PFSK-1 (cell line): Measurements from ENCODE around the gene RHBG.

ENCODE experiments used
- POLR2AphosphoS5 ChIP-seq: IDR thresholded peaks from 2 replicates; pipeline ENCODE4 v1.6.1; 2012; ENCODE audit warnings: low read depth, mild to moderate bottlenecking, control low read depth, low read length, moderate library complexity
- TF ChIP-seq, protein P1 (sequence below), 2 experiments: IDR thresholded peaks; 2 replicates each; pipeline versions ENCODE4 v1.6.1 to v1.8.0; 2011 to 2012; ENCODE audit warnings: low read depth in 2 of 2, low read length in 2 of 2, control low read depth in 1 of 2, inconsistent platforms in 1 of 2, mild to moderate bottlenecking in 1 of 2, moderate library complexity in 1 of 2; ENCODE audit not compliant: insufficient read depth in 1 of 2

- TF ChIP-seq POLR2AphosphoS5: no peak
- TF ChIP-seq, protein P1, sequence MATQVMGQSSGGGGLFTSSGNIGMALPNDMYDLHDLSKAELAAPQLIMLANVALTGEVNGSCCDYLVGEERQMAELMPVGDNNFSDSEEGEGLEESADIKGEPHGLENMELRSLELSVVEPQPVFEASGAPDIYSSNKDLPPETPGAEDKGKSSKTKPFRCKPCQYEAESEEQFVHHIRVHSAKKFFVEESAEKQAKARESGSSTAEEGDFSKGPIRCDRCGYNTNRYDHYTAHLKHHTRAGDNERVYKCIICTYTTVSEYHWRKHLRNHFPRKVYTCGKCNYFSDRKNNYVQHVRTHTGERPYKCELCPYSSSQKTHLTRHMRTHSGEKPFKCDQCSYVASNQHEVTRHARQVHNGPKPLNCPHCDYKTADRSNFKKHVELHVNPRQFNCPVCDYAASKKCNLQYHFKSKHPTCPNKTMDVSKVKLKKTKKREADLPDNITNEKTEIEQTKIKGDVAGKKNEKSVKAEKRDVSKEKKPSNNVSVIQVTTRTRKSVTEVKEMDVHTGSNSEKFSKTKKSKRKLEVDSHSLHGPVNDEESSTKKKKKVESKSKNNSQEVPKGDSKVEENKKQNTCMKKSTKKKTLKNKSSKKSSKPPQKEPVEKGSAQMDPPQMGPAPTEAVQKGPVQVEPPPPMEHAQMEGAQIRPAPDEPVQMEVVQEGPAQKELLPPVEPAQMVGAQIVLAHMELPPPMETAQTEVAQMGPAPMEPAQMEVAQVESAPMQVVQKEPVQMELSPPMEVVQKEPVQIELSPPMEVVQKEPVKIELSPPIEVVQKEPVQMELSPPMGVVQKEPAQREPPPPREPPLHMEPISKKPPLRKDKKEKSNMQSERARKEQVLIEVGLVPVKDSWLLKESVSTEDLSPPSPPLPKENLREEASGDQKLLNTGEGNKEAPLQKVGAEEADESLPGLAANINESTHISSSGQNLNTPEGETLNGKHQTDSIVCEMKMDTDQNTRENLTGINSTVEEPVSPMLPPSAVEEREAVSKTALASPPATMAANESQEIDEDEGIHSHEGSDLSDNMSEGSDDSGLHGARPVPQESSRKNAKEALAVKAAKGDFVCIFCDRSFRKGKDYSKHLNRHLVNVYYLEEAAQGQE (IDR thresholded peaks at IDR 0.05; ENCODE audit: insufficient read depth in 1 of 2, low read depth in 2 of 2, low read length in 2 of 2): no peak
Observed at GRCh38 chr1:156420205-156421061, 51.4 kb downstream of the RHBG start.
